Calu3 (cell line): ENCODE data around the gene RPS16. TPM values are rescaled to one million over a fixed set of nuclear protein-coding genes. Genes with fewer than 3 reads are reported as not detected.

ENCODE experiments used
- BruUV-seq: library from RNA; stranded (reverse); fragments of 400-500 nt; replicated peaks from 2 replicates; lab custom pipeline; 2021; lab: Mats Ljungman, UMichigan
- CTCF ChIA-PET: fragments of 300-600 bp; sonication (Branson Sonifier 250); formaldehyde crosslinking; loops from one replicate; lab custom pipeline; 2022; ENCODE audit warnings: antibody characterized with exemption; lab: Charles Lee
- DNase-seq: peaks from one replicate; pipeline ENCODE4 v3.0.0; 2022
- H3K27ac Mint-ChIP-seq: one replicate; pipeline ENCODE4 v1.8.0; 2022; ENCODE audit warnings: mixed read lengths; ENCODE audit not compliant: unreplicated experiment
- H3K27me3 Mint-ChIP-seq: one replicate; pipeline ENCODE4 v1.8.0; 2022; ENCODE audit warnings: mixed read lengths; ENCODE audit not compliant: unreplicated experiment
- H3K36me3 Mint-ChIP-seq: one replicate; pipeline ENCODE4 v1.8.0; 2022; ENCODE audit warnings: mild to moderate bottlenecking, moderate library complexity, mixed read lengths; ENCODE audit not compliant: insufficient read depth, unreplicated experiment
- H3K4me1 Mint-ChIP-seq: one replicate; pipeline ENCODE4 v1.8.0; 2022; ENCODE audit warnings: mild to moderate bottlenecking, low read depth, mixed read lengths; ENCODE audit not compliant: unreplicated experiment
- H3K4me3 Mint-ChIP-seq: one replicate; pipeline ENCODE4 v1.8.0; 2022; ENCODE audit warnings: mild to moderate bottlenecking, low read depth, moderate library complexity, mixed read lengths; ENCODE audit not compliant: unreplicated experiment
- H3K9me3 Mint-ChIP-seq: one replicate; pipeline ENCODE4 v1.8.0; 2022; ENCODE audit warnings: low read depth, mixed read lengths; ENCODE audit not compliant: unreplicated experiment
- intact Hi-C: fragments of 100-400 bp; cut with micrococcal nuclease; formaldehyde crosslinking; loops from one replicate; pipeline ENCODE4 v1.10.0; 2022; ENCODE audit not compliant: unreplicated experiment
- total RNA-seq: library from RNA; stranded (reverse); gene quantifications from 2 replicates; pipeline ENCODE4 v1.2.3, GENCODE V29; 2022
- TF ChIP-seq, protein P1 (sequence below): fragments of 200-600 bp; IDR thresholded peaks from one replicate; pipeline ENCODE4 v1.8.0; 2022; ENCODE audit warnings: antibody characterized with exemption; ENCODE audit not compliant: unreplicated experiment

Gene RPS16
- total RNA-seq, 1 experiment from 2014 or later: 1,929 TPM

DNA sequence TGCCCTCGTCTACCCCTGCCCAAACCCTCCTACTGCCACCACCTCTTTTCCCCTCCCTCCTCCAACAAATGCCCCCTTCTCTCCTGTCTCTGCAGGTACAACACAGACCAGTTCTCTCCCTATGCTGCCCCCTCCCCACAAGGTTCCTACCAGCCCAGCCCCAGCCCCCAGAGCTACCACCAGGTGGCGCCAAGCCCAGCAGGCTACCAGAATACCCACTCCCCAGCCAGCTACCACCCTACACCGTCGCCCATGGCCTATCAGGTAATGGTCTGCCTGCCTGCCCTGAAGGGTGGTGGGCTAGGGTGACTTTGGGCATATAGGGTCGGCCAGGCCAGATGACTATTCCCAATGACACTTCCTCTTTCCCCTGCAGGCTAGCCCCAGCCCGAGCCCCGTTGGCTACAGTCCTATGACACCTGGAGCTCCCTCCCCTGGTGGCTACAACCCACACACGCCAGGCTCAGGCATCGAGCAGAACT is 38.4 kb upstream of the RPS16 start:
- TF ChIP-seq, protein P1, sequence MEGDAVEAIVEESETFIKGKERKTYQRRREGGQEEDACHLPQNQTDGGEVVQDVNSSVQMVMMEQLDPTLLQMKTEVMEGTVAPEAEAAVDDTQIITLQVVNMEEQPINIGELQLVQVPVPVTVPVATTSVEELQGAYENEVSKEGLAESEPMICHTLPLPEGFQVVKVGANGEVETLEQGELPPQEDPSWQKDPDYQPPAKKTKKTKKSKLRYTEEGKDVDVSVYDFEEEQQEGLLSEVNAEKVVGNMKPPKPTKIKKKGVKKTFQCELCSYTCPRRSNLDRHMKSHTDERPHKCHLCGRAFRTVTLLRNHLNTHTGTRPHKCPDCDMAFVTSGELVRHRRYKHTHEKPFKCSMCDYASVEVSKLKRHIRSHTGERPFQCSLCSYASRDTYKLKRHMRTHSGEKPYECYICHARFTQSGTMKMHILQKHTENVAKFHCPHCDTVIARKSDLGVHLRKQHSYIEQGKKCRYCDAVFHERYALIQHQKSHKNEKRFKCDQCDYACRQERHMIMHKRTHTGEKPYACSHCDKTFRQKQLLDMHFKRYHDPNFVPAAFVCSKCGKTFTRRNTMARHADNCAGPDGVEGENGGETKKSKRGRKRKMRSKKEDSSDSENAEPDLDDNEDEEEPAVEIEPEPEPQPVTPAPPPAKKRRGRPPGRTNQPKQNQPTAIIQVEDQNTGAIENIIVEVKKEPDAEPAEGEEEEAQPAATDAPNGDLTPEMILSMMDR: peak; percentile 94
- intact Hi-C loops: loop anchor here (2.0 kb wide), 1 partner anchor 59 kb away; the partner anchor contains the start of gene EID2B
- Mint-ChIP-seq H3K36me3 (peaks cover 67% of the 10 kb centered on the region), H3K27ac (peak overlapping the region; percentile 39), H3K4me1 (no peaks in the 10 kb centered on the region), H3K4me3 (no peak overlapping the region), H3K27me3 (no peaks in the 10 kb centered on the region), H3K9me3 (no peaks in the 10 kb centered on the region)
- peak; percentile 80 for DNase-seq
- no TSS peak for BruUV-seq
- CTCF ChIA-PET: interaction anchor here (0.6 to 2.4 kb wide), 7 partner anchors 11 to 198 kb away, joined by 3 to 21 read pairs (median 4); partner anchors contain the start of gene EID2B

DNA sequence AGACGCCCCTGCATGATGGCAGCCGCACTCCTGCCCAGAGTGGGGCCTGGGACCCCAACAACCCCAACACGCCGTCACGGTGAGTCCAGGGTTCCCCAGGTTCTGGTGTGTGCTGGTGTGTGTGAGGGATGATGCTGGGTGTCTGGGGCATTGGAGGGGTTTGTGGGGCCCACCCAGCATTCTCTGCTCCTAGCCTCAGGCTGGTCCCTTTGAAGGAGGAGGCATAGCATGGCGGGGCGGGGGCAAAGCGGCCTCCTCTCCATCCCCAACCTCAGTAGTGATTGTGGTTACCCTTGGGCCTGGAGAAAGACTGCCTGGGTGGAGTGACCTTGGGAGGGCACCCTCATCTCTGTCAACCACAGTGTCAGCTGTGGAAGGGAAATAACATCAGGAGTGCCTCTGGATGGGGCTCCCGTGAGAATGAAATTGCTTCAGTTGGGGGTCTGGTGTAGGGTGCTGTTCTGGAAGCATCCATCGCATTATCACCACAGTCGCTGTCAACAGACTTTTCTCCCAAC is 37.8 kb upstream of the RPS16 start:
- peaks cover 74% of the 10 kb centered on the region for H3K36me3 Mint-ChIP-seq
- CTCF ChIA-PET: interaction anchor here (0.6 to 2.4 kb wide), 4 partner anchors 23 to 198 kb away, joined by 3 to 21 read pairs (median 4); partner anchors contain the start of gene EID2B
- no peak overlapping the region for H3K4me3 Mint-ChIP-seq
- TF ChIP-seq, protein P1: no peak
- H3K4me1 Mint-ChIP-seq: no peaks in the 10 kb centered on the region
- intact Hi-C loops: no loop called here
- no TSS peak for BruUV-seq
- H3K27ac Mint-ChIP-seq: no peak overlapping the region
- H3K9me3 Mint-ChIP-seq: no peaks in the 10 kb centered on the region
- no peak for DNase-seq
- H3K27me3 Mint-ChIP-seq: no peaks in the 10 kb centered on the region

DNA sequence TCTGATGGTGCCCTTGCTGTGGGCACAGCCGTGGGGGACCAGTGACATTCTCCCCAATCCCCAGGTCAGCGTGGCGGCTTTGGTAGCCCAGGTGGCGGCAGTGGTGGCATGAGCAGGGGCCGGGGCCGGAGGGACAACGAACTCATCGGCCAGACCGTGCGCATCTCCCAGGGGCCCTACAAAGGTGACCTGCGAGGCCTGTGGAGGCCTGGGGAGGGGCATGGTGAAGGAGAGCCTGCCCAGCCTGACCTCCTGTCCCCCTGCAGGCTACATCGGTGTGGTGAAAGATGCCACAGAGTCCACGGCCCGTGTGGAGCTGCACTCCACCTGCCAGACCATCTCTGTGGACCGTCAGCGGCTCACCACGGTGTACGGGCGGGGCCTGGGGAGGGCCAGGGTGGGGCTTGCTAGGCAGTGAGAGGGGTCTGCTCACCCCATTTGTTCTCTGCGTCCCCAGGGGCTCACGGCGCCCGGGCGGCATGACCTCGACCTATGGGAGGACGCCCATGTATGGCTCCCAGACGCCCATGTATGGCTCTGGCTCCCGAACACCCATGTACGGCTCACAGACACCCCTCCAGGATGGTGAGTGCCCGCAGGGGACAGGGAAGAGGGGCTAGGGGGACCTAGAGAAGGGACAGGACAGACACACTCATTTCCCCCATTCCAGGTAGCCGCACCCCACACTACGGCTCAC is 37.1 kb upstream of the RPS16 start:
- Mint-ChIP-seq H3K27me3 (no peaks in the 10 kb centered on the region), H3K4me1 (no peaks in the 10 kb centered on the region), H3K27ac (no peak overlapping the region), H3K9me3 (no peaks in the 10 kb centered on the region), H3K36me3 (peaks cover 77% of the 10 kb centered on the region), H3K4me3 (no peak overlapping the region)
- TF ChIP-seq, protein P1: no peak
- intact Hi-C loops: no loop called here
- BruUV-seq: no TSS peak
- no peak for DNase-seq
- CTCF ChIA-PET: no interaction called here

DNA sequence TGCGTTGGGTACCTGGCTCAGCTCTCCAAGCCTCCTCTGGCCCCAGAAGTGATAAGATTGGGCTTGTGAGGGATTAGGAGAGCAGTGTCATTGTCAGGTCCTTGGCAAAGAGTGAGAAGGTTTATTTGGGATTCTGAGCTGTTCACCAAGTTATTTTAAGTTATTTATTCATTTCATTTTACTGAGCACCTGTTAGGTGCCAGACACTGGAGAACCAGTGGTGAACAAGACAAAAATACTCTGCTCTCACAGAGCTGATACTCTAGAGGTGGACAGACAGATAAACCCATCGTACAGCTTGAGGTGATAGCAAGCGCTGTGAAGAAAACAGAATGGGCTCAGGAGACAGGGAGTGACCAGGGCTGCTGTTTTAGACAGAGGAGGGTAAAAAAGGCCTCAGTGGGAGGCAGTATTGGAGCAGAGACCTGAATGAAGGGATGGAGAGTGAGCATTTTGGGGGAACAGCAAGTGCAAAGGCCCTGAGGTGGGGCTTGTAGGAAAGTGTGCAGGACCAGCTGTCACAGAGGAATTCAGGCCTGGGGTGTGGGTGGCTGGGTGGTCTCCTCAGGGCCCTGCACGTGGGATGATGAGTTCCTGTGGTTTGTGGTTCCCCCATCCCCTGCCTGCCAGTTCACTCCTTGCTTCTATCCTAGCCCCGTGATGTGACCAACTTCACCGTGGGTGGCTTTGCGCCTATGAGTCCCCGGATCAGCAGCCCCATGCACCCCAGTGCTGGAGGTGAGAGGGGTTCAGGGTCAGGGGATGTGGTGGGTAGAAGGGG is 36.2 kb upstream of the RPS16 start:
- intact Hi-C loops: no loop called here
- CTCF ChIA-PET: no interaction called here
- TF ChIP-seq, protein P1: no peak
- no peaks in the 10 kb centered on the region for H3K27me3 Mint-ChIP-seq
- H3K4me1 Mint-ChIP-seq: no peaks in the 10 kb centered on the region
- H3K4me3 Mint-ChIP-seq: no peak overlapping the region
- H3K9me3 Mint-ChIP-seq: no peaks in the 10 kb centered on the region
- no peak overlapping the region for H3K27ac Mint-ChIP-seq
- BruUV-seq: no TSS peak
- DNase-seq: no peak
- peaks cover 67% of the 10 kb centered on the region for H3K36me3 Mint-ChIP-seq
